Thyroid gland (tissue), 4 donors: ENCODE measurements around the gene ZNF823. TPM values are rescaled to one million over a fixed set of nuclear protein-coding genes. Genes with fewer than 3 reads are reported as not detected.
A peak's percentile ranks its signal among the peaks of the same experiment; 100 is the strongest.

Experiments
- DNase-seq, 2 donors: peaks; one replicate each; pipeline ENCODE4 v3.0.0-alpha.2; 2019
- H3K27ac ChIP-seq, 3 donors: fragments of 200-600 bp; sonication (generic); 1 replicate in 2 of 3; 2 replicates in 1 of 3; pipeline ENCODE4 v1.5.1; 2016 to 2019; ENCODE audit warnings: mild to moderate bottlenecking in 1 of 3, moderate library complexity in 1 of 3
- H3K27me3 ChIP-seq: fragments of 200-600 bp; sonication (generic); one replicate; pipeline ENCODE4 v1.5.1; 2019
- H3K36me3 ChIP-seq, 2 donors: fragments of 200-600 bp; sonication (generic); one replicate each; pipeline ENCODE4 v1.5.1; 2016 to 2019
- H3K4me1 ChIP-seq, 2 donors: fragments of 200-600 bp; sonication (generic); one replicate each; pipeline ENCODE4 v1.5.1; 2017 to 2019
- H3K4me3 ChIP-seq, 3 donors: fragments of 200-600 bp; sonication (generic); replicated peaks in 1 of 3; 1 replicate in 2 of 3; 2 replicates in 1 of 3; pipeline ENCODE4 v1.5.1; 2016; ENCODE audit warnings: mild to moderate bottlenecking in 1 of 3
- H3K9me3 ChIP-seq: fragments of 200-600 bp; sonication (generic); one replicate; pipeline ENCODE4 v1.5.1; 2017
- POLR2A ChIP-seq, 2 donors: fragments of 450-650 bp; IDR thresholded peaks; one replicate each; pipeline ENCODE4 v1.6.1; 2017; ENCODE audit warnings: antibody characterized with exemption in 2 of 2, mild to moderate bottlenecking in 2 of 2, moderate library complexity in 1 of 2
- WGBS, 2 donors: methylation state at CpG; one replicate each; pipeline ENCODE4 v1.1.5; 2017; 5-methylcytosine and 5-hydroxymethylcytosine counted together
- intact Hi-C: fragments of 100-400 bp; cut with DNase I; formaldehyde crosslinking; loops from one replicate; pipeline ENCODE4 v1.15.1; 2023
- small RNA-seq: library from RNA; depleted of rRNA; stranded (forward); fragments of <200 nt; gene quantifications from one replicate; pipeline ENCODE3, GENCODE V24; 2016
- total RNA-seq, 4 donors: library from RNA; depleted of rRNA; stranded (reverse); fragments of >200 nt; gene quantifications; one replicate each; pipeline ENCODE4 v1.2.3, GENCODE V29; 2016
- TF ChIP-seq, protein P1 (sequence below), 6 experiments: fragments of 200-600 bp in 3 of 6; fragments of 450-650 bp in 3 of 6; sonication (generic) in 3 of 6; IDR thresholded peaks; one replicate each; pipeline ENCODE4 v1.5.1; 2016 to 2019; ENCODE audit warnings: antibody characterized with exemption in 6 of 6, mild to moderate bottlenecking in 2 of 6, inconsistent platforms in 1 of 6, moderate library complexity in 1 of 6

The ZNF823 gene
- total RNA-seq, 4 donors from 2014 or later, result 7.4 to 11.7 (median 9.1) TPM

DNA sequence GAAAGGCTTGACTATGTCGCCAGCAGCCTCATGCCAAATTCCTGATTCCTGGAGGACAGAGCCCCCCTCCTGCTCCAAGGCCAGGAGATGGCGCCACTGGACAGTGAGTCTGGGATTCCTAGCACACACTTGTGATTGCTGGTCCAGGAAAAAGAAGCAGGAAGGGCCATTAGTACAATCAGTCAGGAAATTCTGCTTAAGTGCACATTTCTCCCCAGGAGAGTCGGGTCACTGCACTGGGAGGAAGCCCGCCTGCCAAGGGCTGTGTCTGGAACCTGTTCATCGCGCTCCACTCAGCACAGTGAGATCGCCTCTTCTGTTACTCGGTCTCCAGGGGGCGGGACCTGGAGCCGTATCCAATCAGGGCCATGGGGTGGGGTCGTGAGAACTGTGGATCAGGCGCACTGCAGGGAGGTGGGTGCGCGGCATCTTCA, 65.1 kb downstream of the ZNF823 start:
- Histone ChIP-seq H3K4me3 (peak overlapping the region in 1 of 3 donors; percentile 34), H3K4me1 (peaks cover 5 to 6% of the 10 kb centered on the region in 2 donors), H3K36me3 (no peaks in the 10 kb centered on the region), H3K27ac (peak overlapping the region in 2 of 3 donors; percentile 15 to 34), H3K9me3 (no peaks in the 10 kb centered on the region), H3K27me3 (no peaks in the 10 kb centered on the region)
- TF ChIP-seq, protein P1, sequence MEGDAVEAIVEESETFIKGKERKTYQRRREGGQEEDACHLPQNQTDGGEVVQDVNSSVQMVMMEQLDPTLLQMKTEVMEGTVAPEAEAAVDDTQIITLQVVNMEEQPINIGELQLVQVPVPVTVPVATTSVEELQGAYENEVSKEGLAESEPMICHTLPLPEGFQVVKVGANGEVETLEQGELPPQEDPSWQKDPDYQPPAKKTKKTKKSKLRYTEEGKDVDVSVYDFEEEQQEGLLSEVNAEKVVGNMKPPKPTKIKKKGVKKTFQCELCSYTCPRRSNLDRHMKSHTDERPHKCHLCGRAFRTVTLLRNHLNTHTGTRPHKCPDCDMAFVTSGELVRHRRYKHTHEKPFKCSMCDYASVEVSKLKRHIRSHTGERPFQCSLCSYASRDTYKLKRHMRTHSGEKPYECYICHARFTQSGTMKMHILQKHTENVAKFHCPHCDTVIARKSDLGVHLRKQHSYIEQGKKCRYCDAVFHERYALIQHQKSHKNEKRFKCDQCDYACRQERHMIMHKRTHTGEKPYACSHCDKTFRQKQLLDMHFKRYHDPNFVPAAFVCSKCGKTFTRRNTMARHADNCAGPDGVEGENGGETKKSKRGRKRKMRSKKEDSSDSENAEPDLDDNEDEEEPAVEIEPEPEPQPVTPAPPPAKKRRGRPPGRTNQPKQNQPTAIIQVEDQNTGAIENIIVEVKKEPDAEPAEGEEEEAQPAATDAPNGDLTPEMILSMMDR (IDR thresholded peaks at IDR 0.05), result peak; percentile 56 to 86 (median 75)
- peak in 1 of 2 donors; percentile 20 for TF ChIP-seq POLR2A (IDR thresholded peaks at IDR 0.05)
- 4 to 9% methylated on average over 4 to 8 of the region's 14 CpGs for WGBS, 2 donors
- peak; percentile 82 to 88 for DNase-seq
- intact Hi-C loops, result no loop called here

Small RNA genes within 50 kb of the gene (small RNA-seq; reads per million reads assigned to genes)
- not detected for gene ZNF833P

Other genes with a start within 250 kb of the ZNF823 start
- 10 to 100 TPM; 13.6 to 41.7 (median 14.2) TPM for gene ZNF653, start 233.1 kb downstream of the ZNF823 start, total RNA-seq
- gene ECSIT, start 209.8 kb downstream of the ZNF823 start, total RNA-seq, result 10 to 100 TPM; 36.5 to 77.5 (median 68.9) TPM
- 10 to 100 TPM in 2 of 4 donors, 1 to 10 TPM in 2; 6.3 to 21.6 (median 8.7) TPM for gene CNN1, start 200.1 kb downstream of the ZNF823 start, total RNA-seq
- gene ELOF1, start 179.7 kb downstream of the ZNF823 start, total RNA-seq, result 10 to 100 TPM; 18.7 to 57.0 (median 30.9) TPM
- 1 to 10 TPM; 4.9 to 8.4 (median 6.2) TPM for gene ACP5, start 161.3 kb downstream of the ZNF823 start, total RNA-seq
- 10 to 100 TPM; 14.5 to 24.3 (median 21.7) TPM for gene ZNF627, start 141.5 kb downstream of the ZNF823 start, total RNA-seq
- 10 to 100 TPM; 17.8 to 56.4 (median 24.2) TPM for gene ZNF441, start 28.1 kb upstream of the ZNF823 start, total RNA-seq
- gene ZNF491, start 59.6 kb upstream of the ZNF823 start, total RNA-seq, result 1 to 10 TPM; 2.9 to 3.2 (median 3.1) TPM
- gene ZNF440, start 75.3 kb upstream of the ZNF823 start, total RNA-seq, result 10 to 100 TPM; 11.9 to 16.0 (median 13.8) TPM
- gene ZNF439, start 109.8 kb upstream of the ZNF823 start, total RNA-seq, result 10 to 100 TPM; 13.8 to 22.9 (median 18.6) TPM
- 10 to 100 TPM; 14.1 to 20.0 (median 16.7) TPM for gene ZNF69, start 148.8 kb upstream of the ZNF823 start, total RNA-seq
- gene ZNF700, start 186.2 kb upstream of the ZNF823 start, total RNA-seq, result 10 to 100 TPM; 10.9 to 23.1 (median 16.0) TPM
- 10 to 100 TPM in 2 of 4 donors, 1 to 10 TPM in 2; 7.4 to 14.4 (median 10.3) TPM for gene ZNF763, start 226.1 kb upstream of the ZNF823 start, total RNA-seq